Measurements from ENCODE around the gene EIPR1.

EIPR1 gene

DNA sequence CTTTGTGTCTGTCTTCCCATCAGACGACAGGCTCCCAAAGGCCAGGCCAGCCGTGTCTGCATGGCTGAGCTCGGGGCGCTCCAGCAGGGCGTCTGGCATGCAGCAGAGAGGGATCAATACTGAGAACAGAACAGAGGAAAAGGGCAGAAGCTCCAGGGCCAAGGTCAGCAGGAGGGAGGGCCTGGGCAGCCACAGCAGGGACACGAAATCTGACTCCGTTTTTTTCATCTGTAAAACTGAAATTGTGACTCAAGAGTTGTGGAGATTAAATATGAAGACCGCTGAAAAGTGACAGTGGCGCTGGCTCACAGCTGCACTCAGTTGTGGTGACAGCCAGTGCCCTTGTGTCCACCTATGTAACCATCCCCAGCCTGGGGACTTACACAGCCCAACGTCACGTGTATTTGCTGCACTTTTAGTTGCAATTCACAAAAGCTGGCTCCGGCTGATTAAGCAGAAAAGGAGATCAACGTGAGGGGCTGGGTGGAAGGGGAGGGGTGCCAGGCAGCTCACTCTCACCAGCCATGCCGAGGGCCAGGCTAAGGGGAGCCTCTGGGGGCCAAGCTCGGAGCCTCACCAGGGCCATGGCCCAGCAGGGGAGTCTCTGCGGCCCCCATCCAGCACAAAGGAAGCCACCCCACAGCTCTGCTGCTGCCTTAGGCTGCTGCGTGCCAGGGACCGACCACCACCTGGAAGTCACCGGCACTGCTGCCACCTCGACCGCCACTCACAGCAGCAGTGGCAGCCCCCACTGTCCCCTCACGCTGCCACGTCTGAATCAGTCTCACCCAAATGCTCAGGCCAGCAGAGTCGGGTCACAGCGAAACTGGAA lies 74.7 kb downstream of the EIPR1 start:
- H3K36me3 ChIP-seq (ENCODE audit: control insufficient read depth, insufficient read depth, low read length): 0 out of 2 replicates have a peak, but pooled peaks cover 3% of the 10 kb centered on the region
- no peaks in the 10 kb centered on the region for H3K27me3 ChIP-seq (ENCODE audit: control insufficient read depth, insufficient read depth, low read length)
- peak overlapping the region; percentile 42 for H3K9ac ChIP-seq (ENCODE audit: low read length)
- peak overlapping the region; percentile 14; the same call in 1 of the 2 replicates for H3K4me3 ChIP-seq (ENCODE audit: low read depth, low read length)
- H3K9me3 ChIP-seq (ENCODE audit: control insufficient read depth, insufficient read depth, low read depth, low read length): no peaks in the 10 kb centered on the region
- H3K27ac ChIP-seq (ENCODE audit: low read depth, low read length): no peak overlapping the region
- peaks cover 13% of the 10 kb centered on the region for H3K4me1 ChIP-seq (ENCODE audit: control insufficient read depth, insufficient read depth, low read length)

DNA sequence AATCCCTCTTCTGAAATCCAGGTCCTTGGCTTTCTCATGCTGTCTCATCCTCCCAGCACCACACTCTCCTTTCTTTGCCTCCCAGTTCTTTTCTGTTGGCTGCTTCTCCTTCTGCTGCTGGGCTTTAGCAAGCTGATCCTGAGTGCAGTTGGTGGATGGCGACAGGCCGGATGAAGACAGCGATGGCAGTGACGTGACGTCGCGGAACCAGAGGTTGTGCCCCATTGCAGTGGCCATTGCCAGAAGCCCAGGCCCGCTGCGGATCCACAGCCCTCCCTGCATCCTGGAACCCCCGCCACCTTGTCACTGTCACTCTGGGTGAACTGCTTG lies 75.2 kb downstream of the EIPR1 start:
- Histone ChIP-seq H3K4me1 (ENCODE audit: control insufficient read depth, insufficient read depth, low read length) (peaks cover 12% of the 10 kb centered on the region), H3K9me3 (ENCODE audit: control insufficient read depth, insufficient read depth, low read depth, low read length) (no peaks in the 10 kb centered on the region), H3K4me3 (ENCODE audit: low read depth, low read length) (no peak overlapping the region), H3K9ac (ENCODE audit: low read length) (no peak overlapping the region), H3K27ac (ENCODE audit: low read depth, low read length) (no peak overlapping the region), H3K36me3 (ENCODE audit: control insufficient read depth, insufficient read depth, low read length) (0 out of 2 replicates have a peak, but pooled peaks cover 3% of the 10 kb centered on the region), H3K27me3 (ENCODE audit: control insufficient read depth, insufficient read depth, low read length) (no peaks in the 10 kb centered on the region)

DNA sequence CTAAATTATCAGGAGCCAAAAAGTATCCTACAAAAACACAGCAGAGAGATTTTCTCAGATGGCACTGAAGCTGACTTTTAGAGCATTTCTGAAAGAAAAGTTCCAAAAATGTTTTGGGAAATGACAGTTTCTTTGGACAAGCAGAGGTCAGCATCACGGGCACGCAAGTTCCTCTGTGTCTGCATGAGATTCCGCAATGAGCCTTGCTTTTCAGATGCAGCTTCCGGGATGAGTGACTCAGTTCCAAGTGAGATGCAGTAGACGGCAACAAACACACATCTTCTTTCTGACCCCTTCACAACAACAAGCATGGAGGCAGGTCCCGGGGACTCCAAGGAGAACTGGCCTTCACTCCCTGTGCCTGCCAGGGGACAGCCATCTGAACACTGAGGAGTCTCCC lies 76.6 kb downstream of the EIPR1 start:
- Histone ChIP-seq H3K27me3 (ENCODE audit: control insufficient read depth, insufficient read depth, low read length) (no peaks in the 10 kb centered on the region), H3K36me3 (ENCODE audit: control insufficient read depth, insufficient read depth, low read length) (0 out of 2 replicates have a peak, but pooled peaks cover 3% of the 10 kb centered on the region), H3K9me3 (ENCODE audit: control insufficient read depth, insufficient read depth, low read depth, low read length) (no peaks in the 10 kb centered on the region), H3K4me1 (ENCODE audit: control insufficient read depth, insufficient read depth, low read length) (peaks cover 12% of the 10 kb centered on the region), H3K27ac (ENCODE audit: low read depth, low read length) (no peak overlapping the region), H3K9ac (ENCODE audit: low read length) (no peak overlapping the region), H3K4me3 (ENCODE audit: low read depth, low read length) (no peak overlapping the region)

DNA sequence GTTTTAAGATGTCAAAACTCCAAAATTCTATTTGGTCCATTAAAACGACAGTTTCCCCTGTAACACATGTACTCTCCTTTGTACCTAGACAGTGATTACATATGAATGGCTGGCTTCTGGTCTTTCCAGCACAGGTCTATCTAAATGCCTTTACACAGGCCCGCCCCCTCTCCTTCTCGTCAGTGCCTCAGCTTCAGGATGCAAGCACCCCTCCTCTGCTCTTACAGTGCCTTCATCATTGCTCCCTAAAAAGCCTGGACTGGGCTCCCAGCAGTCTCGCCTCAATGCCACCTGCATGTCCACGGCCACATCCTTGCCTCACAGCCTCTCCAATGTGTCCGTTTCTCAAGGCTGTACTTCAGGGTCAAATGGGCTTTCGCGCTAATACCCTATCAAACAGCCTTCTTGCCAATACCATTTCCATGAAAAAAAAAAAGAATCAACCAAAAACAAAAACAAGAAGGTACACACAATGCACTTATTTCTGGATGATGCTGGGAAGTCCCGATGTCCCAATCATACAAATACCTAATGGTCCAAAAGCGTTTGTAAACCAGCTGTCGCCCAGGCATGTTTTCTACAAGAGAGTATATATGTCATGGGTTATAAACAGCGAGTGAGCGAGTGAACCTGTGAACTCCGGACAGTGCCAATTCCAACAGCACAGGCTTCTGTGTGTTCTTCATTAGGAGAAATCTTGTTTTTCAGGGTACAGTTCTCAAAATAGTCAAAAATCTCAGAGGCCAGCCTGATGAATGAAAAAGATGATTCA lies 77.2 kb downstream of the EIPR1 start:
- no peak overlapping the region for H3K4me3 ChIP-seq (ENCODE audit: low read depth, low read length)
- no peaks in the 10 kb centered on the region for H3K9me3 ChIP-seq (ENCODE audit: control insufficient read depth, insufficient read depth, low read depth, low read length)
- H3K27ac ChIP-seq (ENCODE audit: low read depth, low read length): no peak overlapping the region
- H3K9ac ChIP-seq (ENCODE audit: low read length): no peak overlapping the region
- peaks cover 12% of the 10 kb centered on the region for H3K4me1 ChIP-seq (ENCODE audit: control insufficient read depth, insufficient read depth, low read length)
- 0 out of 2 replicates have a peak, but pooled peaks cover 3% of the 10 kb centered on the region for H3K36me3 ChIP-seq (ENCODE audit: control insufficient read depth, insufficient read depth, low read length)
- H3K27me3 ChIP-seq (ENCODE audit: control insufficient read depth, insufficient read depth, low read length): no peaks in the 10 kb centered on the region

DNA sequence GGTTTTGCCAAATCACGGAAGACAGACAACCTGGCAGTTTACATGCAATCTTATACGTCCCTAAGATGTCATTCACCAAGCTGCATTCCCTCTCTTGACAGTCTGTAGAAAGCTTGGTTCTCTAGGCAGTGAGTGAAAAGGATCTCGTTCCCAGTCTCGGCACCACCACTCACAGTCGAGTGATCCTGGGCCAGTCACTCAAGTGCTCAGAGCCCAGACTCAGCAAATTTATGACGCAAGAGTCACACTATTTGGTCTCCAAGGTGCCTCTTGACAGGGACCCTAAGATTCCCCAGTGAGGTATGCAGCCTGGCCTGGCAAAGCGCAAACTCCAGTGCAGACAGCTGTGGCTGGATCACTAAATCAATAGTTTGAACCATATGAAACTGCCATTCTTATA lies 77.9 kb downstream of the EIPR1 start:
- Histone ChIP-seq H3K9ac (ENCODE audit: low read length) (no peak overlapping the region), H3K27me3 (ENCODE audit: control insufficient read depth, insufficient read depth, low read length) (no peaks in the 10 kb centered on the region), H3K27ac (ENCODE audit: low read depth, low read length) (no peak overlapping the region), H3K36me3 (ENCODE audit: control insufficient read depth, insufficient read depth, low read length) (0 out of 2 replicates have a peak, but pooled peaks cover 3% of the 10 kb centered on the region), H3K4me3 (ENCODE audit: low read depth, low read length) (no peak overlapping the region), H3K4me1 (ENCODE audit: control insufficient read depth, insufficient read depth, low read length) (peaks cover 12% of the 10 kb centered on the region), H3K9me3 (ENCODE audit: control insufficient read depth, insufficient read depth, low read depth, low read length) (no peaks in the 10 kb centered on the region)

DNA sequence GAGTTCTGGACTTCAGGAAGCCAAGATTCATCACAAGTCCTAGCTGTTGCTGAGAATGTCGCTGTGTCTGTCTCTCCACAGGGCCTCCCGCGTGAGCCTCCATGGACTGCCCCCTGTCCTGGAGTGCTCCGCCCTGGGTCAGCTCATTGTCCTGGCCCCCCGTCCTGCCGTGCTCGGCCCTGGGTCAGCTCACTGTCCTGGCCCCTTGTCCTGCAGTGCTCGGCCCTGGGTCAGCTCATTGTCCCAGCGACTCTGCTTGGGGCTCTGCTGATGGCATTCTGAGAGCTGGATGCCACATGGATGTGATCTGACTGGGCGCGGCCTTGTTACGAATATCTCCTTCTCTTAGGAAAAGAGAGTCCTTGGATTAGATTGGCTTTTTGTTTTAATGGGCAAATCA lies 78.5 kb downstream of the EIPR1 start:
- H3K27ac ChIP-seq (ENCODE audit: low read depth, low read length): no peak overlapping the region
- H3K36me3 ChIP-seq (ENCODE audit: control insufficient read depth, insufficient read depth, low read length): 0 out of 2 replicates have a peak, but pooled peaks cover 3% of the 10 kb centered on the region
- H3K9ac ChIP-seq (ENCODE audit: low read length): no peak overlapping the region
- H3K4me1 ChIP-seq (ENCODE audit: control insufficient read depth, insufficient read depth, low read length): peaks cover 12% of the 10 kb centered on the region
- no peak overlapping the region for H3K4me3 ChIP-seq (ENCODE audit: low read depth, low read length)
- H3K9me3 ChIP-seq (ENCODE audit: control insufficient read depth, insufficient read depth, low read depth, low read length): no peaks in the 10 kb centered on the region
- H3K27me3 ChIP-seq (ENCODE audit: control insufficient read depth, insufficient read depth, low read length): no peaks in the 10 kb centered on the region

DNA sequence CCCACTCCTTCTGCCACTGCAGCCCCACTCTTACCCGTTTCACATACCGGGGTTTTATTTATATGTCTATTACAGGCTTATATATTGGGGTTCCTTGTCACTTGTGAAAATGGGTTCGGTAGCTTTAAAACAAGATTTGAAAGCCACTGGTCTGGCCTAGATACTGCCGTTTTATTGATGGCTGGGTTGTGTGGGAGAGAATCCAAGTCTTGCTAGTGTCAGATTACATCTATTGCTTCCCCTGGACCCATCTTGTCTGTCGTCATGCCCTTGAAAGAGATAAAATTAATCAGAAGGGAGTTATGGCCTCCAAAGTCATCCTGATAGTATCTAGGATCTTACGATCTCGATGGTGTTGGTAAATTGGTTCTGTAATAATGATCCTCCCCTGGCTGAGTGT lies 79.4 kb downstream of the EIPR1 start:
- 0 out of 2 replicates have a peak, but pooled peaks cover 3% of the 10 kb centered on the region for H3K36me3 ChIP-seq (ENCODE audit: control insufficient read depth, insufficient read depth, low read length)

DNA sequence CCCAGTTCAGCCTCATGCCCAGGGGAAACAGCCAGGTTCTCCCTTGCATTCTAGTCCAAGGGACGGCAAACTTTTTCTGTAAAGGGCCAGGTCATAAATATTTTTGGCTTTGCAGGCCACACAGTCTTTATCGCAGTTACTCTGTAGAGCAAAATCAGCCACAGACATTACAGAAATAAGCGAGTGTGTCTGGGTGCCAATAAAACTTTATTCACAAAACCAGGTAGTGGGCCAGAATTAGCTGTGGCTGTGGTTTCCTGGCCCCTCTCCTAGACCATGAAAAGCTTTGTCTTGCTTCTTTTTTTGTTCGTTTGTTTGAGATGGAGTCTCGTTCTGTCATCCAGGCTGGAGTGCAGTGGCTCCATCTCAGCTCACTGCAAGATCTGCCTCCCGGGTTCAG lies 80.1 kb downstream of the EIPR1 start:
- Histone ChIP-seq H3K4me1 (ENCODE audit: control insufficient read depth, insufficient read depth, low read length) (peaks cover 2% of the 10 kb centered on the region; the same call in 1 of the 2 replicates), H3K9ac (ENCODE audit: low read length) (no peak overlapping the region), H3K9me3 (ENCODE audit: control insufficient read depth, insufficient read depth, low read depth, low read length) (no peaks in the 10 kb centered on the region), H3K27ac (ENCODE audit: low read depth, low read length) (no peak overlapping the region), H3K36me3 (ENCODE audit: control insufficient read depth, insufficient read depth, low read length) (0 out of 2 replicates have a peak, but pooled peaks cover 3% of the 10 kb centered on the region), H3K27me3 (ENCODE audit: control insufficient read depth, insufficient read depth, low read length) (no peaks in the 10 kb centered on the region), H3K4me3 (ENCODE audit: low read depth, low read length) (no peak overlapping the region)

More for the DNA sequence above, 79.4 kb downstream of the EIPR1 start:
- H3K4me1 ChIP-seq (ENCODE audit: control insufficient read depth, insufficient read depth, low read length): peaks cover 9% of the 10 kb centered on the region
- H3K4me3 ChIP-seq (ENCODE audit: low read depth, low read length): no peak overlapping the region
- no peaks in the 10 kb centered on the region for H3K27me3 ChIP-seq (ENCODE audit: control insufficient read depth, insufficient read depth, low read length)
- no peak overlapping the region for H3K9ac ChIP-seq (ENCODE audit: low read length)
- H3K27ac ChIP-seq (ENCODE audit: low read depth, low read length): no peak overlapping the region
- H3K9me3 ChIP-seq (ENCODE audit: control insufficient read depth, insufficient read depth, low read depth, low read length): no peaks in the 10 kb centered on the region

DNA sequence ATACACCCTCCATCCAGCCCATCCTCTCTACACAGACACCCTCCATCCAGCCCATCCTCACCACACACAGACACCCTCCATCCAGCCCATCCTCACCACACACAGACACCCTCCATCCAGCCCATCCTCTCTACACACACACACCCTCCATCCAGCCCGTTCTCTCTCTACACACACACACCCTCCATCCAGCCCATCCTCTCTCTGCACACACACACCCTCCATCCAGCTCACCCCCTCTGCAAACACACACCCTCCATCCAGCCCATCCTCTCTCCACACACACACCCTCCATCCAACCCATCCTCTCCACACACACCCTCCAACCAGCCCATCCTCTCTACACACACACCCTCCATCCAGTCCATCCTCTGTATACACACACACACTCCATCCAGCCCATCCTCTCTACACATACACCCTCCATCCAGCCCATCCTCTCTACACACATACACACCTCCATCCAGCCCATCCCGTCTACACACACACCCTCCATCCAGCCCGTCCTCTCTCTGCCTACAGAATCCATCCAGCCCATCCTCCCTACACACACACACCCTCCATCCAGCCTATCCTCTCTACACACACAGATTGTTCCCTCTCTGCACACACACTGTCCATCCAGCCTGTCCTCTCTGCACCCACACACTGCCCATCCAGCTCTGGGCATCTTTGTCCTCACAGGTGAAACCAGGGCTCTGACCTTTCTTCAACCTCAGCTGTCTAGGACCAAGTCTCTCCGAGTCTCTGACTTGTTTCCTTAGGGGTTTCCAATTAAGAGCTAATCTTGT lies 81.2 kb downstream of the EIPR1 start:
- Histone ChIP-seq H3K9me3 (ENCODE audit: control insufficient read depth, insufficient read depth, low read depth, low read length) (no peaks in the 10 kb centered on the region), H3K27ac (ENCODE audit: low read depth, low read length) (no peak overlapping the region), H3K9ac (ENCODE audit: low read length) (no peak overlapping the region), H3K36me3 (ENCODE audit: control insufficient read depth, insufficient read depth, low read length) (0 out of 2 replicates have a peak, but pooled peaks cover 3% of the 10 kb centered on the region), H3K4me3 (ENCODE audit: low read depth, low read length) (no peak overlapping the region), H3K27me3 (ENCODE audit: control insufficient read depth, insufficient read depth, low read length) (no peaks in the 10 kb centered on the region), H3K4me1 (ENCODE audit: control insufficient read depth, insufficient read depth, low read length) (no peaks in the 10 kb centered on the region; the same call in 1 of the 2 replicates)

DNA sequence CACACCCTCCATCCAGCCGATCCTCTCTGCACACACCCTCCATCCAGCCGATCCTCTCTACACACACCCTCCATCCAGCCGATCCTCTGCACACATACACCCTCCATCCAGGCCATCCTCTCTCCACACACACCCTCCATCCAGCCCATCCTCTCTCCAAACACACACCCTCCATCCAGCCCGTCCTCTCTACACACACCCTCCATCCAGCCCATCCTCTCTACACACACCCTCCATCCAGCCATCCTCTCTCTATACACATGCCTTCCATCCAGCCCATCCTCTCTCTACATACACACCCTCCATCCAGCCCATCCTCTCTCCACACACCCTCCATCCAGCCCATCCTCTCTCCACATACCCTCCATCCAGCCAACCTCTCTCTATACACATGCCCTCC lies 83.1 kb downstream of the EIPR1 start:
- Histone ChIP-seq H3K4me1 (ENCODE audit: control insufficient read depth, insufficient read depth, low read length) (no peaks in the 10 kb centered on the region), H3K36me3 (ENCODE audit: control insufficient read depth, insufficient read depth, low read length) (0 out of 2 replicates have a peak, but pooled peaks cover 3% of the 10 kb centered on the region), H3K9ac (ENCODE audit: low read length) (no peak overlapping the region), H3K27me3 (ENCODE audit: control insufficient read depth, insufficient read depth, low read length) (no peaks in the 10 kb centered on the region), H3K27ac (ENCODE audit: low read depth, low read length) (no peak overlapping the region), H3K9me3 (ENCODE audit: control insufficient read depth, insufficient read depth, low read depth, low read length) (no peaks in the 10 kb centered on the region), H3K4me3 (ENCODE audit: low read depth, low read length) (no peak overlapping the region)
